ENCODE results near the gene CITED4.

The CITED4 gene

DNA sequence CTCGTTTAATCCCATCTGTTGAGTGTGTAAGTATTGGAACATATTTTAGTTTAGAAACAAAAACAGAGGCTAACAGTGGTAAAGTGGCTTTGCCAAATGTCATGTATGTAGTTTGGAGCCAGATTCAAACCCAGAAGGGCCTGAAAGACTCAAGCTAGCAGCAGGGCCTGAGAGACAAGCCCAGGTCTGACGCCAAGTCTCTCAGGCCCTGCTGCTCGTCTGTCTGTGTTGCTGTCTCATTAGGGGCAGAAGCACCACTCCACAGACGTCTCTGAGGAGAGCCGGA lies 8.3 kb downstream of the CITED4 start:
- DNase-seq (ENCODE audit: low read depth), result no peak

DNA sequence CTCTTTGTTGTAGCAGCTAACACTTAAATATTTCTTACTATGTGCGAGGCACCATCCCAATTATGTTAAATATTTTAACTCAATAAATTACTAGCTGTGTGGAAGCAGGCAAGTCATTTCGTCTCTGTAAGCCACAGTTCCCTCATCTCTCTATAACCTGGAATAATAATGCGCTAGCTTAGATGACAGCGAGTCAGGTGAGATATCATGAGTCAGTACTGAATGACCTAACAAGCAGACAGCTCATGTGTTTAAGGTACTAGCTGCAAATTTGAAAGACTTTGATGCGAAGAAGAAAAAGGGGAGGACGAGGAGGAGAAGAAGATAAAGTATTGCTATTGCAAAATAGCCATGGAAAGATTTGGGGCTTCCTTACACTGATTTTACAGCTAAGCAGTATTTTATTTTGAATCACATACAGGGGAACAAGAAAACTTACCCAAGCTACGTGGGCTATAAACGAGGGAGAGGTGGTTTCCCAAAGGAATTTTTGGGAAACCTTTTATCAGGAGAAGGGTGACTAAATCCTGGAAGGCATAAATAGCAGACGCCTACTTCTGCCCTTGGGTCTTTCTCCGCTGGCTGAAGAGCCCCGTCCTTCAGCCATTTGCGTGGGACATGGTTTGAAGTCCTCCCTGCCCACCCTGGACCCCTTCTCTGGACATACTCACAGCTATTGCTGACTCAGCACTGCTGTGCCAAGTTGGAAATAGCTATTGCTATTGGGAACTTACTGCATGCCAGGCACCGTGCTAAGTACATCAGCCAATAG lies 8.9 kb downstream of the CITED4 start:
- DNase-seq (ENCODE audit: low read depth), result no peak

DNA sequence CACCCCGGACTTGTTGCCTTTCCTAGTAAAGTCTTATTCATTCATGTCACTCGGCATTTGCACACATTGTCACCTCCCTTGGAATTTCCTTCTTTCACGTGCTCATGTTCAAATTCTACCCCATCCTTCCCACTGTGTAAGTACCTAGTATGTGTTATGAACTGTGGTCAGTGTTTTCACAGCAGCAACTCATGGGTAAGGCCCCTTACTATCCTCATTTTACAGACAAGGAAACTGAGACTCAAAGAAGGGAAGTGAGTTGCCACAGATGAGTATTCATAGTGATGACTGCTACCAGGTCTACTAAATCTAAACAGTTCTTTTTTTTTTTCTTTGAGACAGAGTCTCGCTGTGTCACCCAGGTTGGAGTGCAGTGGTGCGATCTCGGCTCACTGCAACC lies 10.5 kb downstream of the CITED4 start:
- DNase-seq (ENCODE audit: low read depth), result no peak

DNA sequence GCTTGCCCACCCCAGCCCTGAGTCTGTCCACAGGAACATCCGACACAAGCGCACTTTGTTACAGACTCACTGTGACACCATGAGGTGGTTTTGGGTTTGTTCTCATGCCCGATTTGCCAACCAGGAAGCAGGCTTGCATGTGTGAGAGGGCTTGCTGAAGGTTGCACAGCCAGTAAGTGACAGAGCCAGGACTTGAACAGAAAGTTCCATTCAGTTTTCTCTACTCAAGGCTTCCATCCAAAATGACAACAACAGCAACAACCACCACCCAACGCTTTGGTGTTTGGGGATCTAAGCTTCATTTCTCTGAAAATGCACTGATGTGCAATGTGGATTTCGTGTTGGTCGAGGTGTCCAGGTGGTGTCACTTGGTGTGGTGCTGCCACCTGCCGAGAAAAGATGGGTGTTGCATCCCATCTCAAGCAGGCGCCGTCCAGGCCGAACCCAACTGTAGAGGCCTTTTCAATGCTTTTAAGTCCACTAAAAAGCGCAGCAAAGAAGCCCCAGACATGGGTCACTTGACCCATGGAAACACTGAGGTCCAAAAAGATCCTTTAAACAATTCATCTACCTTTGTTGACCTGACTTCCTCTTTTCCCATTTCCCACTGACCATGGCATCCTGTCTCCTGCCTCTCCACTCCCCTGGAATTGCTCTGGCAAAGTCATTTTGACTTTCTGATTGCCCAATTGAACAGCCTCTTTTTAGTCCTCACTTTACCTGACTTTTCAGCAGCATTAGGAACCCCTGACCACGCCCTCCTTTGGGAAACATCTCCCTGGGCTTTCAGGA lies 12.2 kb downstream of the CITED4 start:
- no peak for DNase-seq (ENCODE audit: low read depth)

DNA sequence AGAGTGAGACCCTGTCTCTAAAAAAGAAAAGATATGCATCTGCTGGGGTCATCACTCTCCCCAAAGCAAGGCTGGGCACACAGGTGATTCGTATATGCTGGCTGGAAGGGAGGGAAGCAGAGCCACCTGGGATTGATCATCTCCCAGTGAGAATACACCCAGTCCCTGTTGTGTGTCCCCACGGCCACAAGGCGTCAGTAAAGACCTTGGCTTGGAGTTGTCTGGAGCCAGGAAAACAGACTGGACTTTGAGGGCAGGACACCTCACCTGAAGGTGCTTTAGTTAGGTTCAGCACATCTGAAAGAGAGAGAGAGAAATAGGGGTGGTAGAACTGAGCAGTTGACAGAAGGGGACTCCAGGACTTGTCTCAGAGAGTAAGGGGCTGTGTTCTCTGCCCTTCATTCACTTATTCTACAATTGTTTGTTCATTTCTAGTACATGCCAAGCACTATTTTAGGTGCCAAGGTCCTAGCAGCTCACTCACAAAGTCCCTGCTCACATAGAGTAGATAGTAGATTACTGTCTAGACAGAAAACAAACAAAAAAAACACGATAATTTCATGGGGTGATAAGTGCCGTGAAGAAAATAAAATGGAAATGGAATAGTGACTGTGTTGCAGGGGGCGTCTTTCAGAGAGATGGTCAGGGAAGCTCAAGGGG lies 13.5 kb downstream of the CITED4 start:
- peak; percentile 47 for DNase-seq (ENCODE audit: low read depth)

DNA sequence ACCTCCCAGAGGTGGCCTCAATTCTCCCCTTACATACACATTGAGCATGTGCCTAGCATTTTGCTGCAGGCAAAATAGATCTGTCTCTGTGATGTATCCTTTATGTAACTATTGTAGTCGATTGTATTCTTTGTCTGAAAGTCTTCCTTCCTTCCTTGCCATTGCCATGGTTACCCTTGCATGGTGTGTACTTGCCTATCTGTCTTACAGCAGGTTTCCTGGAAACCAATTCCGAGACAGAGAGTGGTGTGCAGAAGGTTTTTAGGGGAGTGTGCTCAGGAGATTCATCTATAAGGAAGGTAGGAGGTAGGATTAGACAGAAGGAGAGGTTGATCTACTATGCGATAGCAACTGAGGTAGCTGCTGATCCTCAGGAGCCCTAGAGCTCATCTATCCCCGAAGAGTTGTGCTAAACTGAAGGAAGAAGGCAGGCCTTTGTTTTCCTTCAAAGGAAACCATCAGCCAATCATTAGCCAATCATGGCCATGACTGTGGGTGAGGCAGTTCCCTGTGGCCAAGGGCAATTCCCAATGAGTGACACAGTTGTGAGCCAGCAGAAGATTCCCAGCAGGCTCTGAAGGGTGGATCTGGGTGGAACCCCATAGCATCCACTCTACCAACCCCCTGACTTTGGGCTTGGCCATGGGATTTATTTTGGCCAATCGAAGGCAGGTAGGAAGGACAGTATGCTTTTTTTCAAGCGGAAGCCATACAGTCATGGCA lies 15.0 kb downstream of the CITED4 start:
- DNase-seq (ENCODE audit: low read depth), result no peak

DNA sequence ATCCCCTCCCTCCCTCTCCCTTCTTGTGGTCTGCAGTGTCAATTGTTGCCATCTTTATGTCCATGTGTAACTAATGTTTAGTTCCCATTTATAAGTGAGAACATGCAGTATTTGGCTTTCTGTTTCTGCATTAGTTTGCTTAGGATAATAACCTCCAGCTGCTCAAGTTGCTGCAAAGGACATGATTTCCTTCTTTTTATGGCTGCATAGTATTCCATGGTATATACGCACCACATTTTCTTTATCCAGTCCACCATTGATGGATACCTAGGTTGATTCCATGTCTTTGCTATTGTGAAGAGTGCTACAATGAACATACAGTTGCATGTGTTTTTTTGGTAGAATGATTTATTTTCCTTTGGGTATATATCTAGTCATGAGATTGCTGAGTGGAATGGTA lies 16.3 kb downstream of the CITED4 start:
- DNase-seq (ENCODE audit: low read depth), result no peak

DNA sequence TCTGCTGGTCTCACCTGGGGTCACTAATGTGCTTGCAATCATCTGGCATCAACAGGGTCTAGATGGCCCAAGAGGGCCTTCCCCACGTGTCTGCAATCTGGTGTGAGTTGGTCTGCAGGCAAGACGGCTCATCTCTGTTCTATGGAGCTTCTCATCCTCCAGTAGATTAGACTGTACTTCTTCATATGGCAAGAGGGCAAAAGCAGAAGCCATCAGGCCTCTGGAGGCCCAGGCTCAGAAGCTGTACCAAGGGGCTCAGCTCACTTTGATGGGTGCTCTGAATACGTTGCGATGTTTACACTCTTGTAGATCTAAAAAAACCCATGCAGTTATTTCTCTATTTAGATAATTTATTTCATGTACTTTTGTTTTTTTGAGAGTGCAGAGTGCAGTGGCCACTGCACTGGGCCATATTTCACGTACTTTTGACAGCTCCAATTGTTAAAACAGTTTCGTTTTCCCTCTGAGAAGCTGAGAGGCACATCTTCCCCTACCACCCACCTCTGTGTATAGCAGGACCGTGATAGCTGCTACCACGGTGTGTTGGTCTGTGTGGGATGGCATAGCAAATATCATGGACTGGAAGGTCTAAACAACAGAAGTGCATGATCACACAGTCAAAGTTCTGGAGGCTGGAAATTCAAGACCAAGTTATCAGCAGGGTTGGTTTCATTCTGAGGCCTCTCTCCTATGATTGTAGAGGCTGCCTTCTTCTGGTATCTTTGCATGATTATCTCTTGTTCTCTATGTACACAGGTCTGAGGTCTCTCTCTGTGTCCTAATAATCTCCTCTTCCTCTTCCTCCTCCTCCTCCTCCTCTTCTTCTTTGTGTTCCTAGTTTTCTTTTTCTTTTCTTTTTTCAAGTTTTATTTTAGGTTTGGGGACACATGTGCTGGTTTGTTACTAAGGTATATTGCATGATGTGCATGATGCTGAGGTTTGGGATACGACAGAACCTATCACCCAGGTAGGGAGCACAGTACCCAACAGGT lies 17.0 kb downstream of the CITED4 start:
- no peak for DNase-seq (ENCODE audit: low read depth)

DNA sequence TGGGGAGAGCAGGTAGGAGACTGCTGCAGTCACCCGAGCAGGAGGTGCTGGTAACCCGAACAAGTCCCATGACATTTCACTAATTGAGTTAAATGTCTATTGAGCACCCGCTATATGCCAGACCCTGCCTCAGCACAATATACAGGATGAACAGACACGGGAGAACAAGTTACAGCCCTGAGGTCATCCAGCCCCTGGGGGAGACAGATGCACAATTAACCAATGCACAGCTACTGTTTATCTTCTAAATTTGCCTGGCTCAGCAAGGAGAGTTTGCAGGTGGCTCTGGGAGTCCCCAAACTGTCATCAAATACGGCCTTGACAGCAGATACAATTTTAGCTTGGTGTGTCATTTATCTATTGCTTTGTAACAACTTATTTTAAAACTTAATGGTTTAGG lies 18.1 kb downstream of the CITED4 start:
- DNase-seq (ENCODE audit: low read depth), result no peak

DNA sequence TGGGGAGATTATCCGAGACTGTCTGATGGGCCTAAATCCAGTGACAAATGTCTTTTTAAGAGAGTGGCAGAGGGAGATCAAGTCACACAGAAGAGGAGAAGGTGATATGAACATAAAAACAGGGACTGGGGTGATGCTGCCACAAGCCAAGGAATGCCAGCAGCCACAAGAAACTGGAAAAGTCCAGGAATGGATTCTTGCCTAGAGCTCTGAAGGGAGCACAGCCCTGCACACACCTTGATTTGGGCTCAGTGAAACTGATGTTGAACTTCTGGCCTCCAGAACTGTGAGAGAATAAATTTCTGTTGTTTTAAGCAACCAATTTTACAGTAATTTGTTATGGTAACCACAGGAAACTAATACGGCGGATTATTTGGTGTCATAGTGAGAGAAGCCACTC lies 19.5 kb downstream of the CITED4 start:
- no peak for DNase-seq (ENCODE audit: low read depth)

DNA sequence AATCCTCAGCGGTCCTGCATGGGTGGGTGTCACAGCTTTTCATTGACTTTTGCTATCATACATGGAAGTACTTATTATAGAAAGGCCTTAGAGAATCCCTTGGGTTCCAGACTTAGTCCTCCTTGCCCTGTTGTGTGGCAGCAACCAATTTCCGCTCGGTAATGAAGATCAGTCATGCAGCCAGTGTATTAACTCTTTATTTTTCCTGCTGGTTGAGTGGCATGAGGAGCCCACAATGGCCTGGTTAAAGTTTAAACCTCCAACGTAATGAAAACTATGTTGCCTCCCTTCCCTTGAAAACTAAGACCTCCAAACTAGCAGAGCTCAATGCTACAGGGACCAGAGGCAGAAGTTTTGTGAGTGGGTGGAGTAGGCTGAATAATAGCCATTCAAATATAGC lies 20.0 kb downstream of the CITED4 start:
- DNase-seq (ENCODE audit: low read depth), result no peak

DNA sequence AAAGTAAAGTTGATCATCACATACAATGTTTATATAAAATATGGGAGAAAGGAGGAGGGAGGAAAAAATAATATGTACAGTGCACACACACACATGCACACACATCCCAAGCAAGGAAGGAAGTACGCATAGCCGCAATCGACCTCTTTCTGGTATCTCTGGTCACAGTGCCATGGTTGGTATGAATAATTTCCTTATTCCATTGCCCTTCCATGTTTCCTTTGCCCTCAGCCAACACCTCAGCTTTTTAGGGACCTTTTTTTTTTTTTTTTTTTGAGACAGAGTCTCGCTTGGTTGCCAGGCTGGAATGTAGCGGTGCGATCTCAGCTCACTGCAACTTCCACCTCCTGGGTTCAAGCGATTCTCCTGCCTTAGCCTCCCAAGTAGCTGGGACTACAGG lies 20.6 kb downstream of the CITED4 start:
- no peak for DNase-seq (ENCODE audit: low read depth)

DNA sequence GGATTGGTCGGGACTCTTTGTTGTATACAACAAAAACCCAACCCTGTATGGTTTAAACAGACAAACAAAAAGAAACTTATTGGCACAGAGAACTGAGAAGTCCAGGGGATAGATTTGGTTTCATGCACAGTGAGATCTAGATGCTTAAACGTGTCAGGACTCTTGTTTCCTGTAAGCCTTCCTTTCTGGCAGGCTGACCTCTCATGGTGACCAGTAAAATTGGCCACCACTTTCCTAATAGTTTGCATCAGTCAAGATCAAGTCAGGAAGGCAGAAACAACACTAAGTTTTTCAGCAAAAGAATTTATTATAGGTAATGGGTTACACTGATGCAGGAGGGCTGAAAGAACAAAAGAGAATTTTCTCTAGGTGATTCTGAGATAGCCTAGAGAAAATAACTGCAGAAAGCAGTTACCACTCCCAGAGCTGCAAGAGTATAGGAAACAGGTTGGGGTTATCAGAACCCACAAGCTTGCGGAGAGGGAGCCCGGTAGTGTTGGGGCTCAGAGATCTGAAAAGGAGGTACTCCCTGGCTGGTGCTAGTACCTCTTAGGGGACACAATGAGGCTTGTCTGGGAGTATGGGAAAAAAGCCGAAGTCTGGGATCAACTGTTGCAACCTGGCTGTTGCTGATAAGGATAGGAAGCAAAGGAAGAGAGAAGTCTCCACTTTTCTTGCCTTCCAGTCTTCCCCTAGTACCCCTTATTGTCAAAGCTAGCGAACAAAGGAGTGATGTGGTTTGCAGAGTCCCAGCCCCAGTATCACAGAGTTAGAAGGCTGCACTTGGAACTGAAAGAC lies 21.4 kb downstream of the CITED4 start:
- no peak for DNase-seq (ENCODE audit: low read depth)

DNA sequence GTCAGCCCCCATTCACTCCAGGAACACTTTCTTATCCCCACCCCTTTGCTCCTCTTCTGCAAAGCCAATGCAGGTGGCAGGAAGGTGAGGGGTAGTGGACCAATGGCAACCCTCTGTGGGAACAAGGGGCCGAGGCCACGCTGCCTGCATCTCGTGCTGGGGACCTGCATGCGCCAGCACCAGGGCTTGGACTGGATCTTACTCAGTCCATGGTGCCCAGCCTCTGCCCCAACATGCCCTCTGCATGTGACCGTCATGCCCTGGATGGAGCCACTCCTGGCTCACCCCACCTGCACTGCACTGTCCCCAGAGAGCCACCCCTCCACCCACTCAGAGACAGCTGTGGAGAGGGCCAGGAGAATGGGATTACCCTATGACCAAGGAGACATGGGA lies 22.2 kb downstream of the CITED4 start:
- DNase-seq (ENCODE audit: low read depth), result no peak

DNA sequence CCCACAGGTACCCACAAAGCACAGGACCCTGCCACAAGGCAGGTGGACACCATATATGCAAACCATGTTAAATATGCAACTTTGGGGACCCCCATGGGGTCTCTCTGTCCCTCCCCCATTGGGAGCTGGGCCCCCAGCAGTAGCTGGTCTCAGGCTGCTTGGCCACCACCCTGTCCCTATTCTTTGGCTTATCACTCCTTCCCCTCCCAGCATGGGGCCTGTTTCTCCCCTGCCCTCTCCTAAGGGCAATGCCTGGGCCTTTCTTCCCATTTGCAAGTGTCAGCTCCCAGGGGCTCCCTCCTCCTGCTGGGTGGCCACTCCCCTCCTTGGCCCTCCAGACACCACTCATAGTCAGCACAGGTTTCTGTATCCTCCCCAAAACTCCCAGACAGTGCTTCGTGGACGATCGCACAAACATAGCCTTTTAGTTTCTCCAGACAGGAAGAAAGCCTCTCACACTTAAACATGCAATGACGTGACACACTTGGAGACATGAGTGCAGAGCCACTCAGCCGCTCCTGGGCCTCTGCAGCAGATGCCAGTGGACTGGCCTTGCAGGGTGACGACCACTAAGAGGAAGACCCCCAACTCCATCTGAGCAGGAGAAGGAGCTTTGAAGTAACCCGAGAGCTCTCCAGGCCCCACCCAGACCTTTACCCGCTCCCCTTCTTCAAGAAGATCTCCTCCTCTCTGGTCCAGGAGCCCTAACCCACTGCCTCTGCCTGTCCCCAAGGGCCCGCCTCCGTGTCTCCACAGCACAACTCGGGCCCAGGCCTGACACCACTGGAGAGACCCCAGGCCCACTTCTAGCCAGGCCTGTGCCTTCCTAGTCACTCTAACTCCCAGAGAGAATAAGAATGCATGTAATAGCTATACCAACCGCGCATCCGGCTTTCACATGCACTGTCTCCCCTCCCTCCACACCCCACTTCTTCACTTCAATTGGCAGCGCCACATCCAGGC lies 22.9 kb downstream of the CITED4 start:
- DNase-seq (ENCODE audit: low read depth), result no peak

DNA sequence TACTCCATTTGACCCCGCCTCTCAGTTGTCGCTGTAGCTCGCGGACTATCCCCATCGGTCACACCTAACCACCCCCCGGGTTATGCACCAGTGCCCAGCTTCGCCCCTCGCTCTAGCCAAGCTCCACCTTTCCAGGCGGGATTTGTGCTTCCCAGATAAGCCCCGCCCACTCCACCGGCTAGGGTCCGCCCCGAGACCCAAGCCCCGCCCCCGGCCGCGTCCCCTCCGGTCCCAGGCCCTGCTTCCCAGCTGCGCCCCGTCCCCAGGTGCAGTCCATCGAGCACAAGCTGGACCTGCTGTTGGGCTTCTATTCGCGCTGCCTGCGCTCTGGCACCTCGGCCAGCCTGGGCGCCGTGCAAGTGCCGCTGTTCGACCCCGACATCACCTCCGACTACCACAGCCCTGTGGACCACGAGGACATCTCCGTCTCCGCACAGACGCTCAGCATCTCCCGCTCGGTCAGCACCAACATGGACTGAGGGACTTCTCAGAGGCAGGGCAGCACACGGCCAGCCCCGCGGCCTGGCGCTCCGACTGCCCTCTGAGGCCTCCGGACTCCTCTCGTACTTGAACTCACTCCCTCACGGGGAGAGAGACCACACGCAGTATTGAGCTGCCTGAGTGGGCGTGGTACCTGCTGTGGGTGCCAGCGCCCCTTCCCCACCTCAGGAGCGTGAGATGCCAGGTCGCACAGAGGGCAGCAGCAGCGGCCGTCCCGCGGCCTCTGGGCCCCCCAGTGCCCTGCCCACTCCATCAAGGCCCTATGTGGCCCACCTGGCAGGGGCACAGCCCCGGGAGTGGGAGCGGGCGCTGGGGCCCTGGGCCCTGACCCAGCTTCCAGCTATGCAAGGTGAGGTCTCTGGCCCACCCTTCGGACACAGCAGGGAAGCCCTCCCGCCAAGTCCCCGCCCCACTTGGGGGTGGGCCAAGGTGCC lies 23.9 kb downstream of the CITED4 start:
- no peak for DNase-seq (ENCODE audit: low read depth)

DNA sequence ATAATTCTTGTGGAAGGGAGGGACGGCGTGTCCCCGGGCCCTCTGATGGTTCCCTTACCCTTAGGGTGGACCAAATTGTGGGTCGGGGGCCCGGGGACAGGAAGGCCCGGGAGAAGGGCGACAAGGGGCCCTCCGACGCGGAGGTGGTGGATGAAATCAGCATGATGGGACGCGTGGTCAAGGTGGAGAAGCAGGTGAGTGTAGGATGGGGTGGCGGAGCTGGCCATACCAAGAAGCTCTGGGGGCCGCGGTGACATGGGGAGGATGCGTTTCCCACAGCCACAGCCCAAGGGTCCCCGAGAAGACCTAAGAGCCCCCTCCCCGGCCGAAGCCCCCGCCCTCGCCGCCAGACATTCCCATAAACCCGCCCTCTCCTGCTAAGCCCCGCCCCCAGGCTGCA lies 24.6 kb downstream of the CITED4 start:
- no peak for DNase-seq (ENCODE audit: low read depth)

DNA sequence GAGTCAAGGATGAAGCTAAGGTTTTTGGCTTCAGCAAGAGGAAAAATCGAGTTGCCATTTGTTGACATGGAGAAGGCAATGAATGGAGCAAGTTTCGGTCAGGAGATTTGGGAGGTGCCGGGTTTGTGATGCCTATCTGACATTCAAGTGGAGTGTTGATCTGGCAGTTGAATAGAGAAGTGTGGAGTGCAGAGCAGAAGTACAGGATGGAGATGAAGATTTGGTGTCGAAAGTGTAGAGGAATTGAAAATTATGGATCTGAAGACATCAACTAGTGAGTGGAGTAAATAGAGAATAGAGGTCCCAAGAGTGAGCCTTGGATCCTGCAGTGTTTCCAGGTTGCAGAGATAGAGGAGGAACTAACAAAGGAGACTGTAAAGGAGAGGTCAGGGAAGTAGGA lies 25.9 kb downstream of the CITED4 start:
- no peak for DNase-seq (ENCODE audit: low read depth)
